ENCODE data around the gene NBPF12. TPM values are rescaled to one million over a fixed set of nuclear protein-coding genes. Genes with fewer than 3 reads are reported as not detected.
A peak's percentile ranks its signal among the peaks of the same experiment; 100 is the strongest.
"Not testable (repeated sequence)": the region's sequence is repeated elsewhere in the genome, so short reads cannot be mapped to it uniquely, and the experiment has no call there.

NBPF12 gene
- total RNA-seq, 1 experiment from 2014 or later, result 10.7 TPM

DNA sequence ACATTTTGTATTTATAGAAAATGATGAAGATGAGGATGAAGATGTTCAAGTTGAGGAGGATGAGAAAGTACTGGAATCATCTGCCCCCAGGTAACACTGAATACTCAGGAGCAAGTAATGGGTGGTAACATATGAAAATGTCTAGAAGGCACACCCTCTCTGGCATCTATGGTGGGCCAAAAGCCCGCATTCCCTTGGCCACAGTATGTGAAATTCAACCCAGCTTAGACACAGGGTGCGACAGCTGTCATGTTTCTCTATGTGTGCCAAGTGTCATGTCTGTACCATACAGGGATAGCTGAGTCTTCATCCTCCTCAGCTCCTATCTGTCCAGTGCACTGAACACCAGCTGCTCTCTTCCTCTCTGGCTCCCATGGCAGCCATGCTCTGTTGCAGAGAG, 26.2 kb downstream of the NBPF12 start:
- H3K27me3 Mint-ChIP-seq (ENCODE audit: insufficient read depth, unreplicated experiment); H3K4me1 ChIP-seq; BruUV-seq (replicated peaks); H3K4me1 Mint-ChIP-seq (ENCODE audit: low read depth, unreplicated experiment); POLR2A ChIA-PET; H3K4me3 ChIP-seq (ENCODE audit: low read depth, low read length); DNase-seq; H3K9me3 Mint-ChIP-seq (ENCODE audit: unreplicated experiment); intact Hi-C loops (cut with micrococcal nuclease; ENCODE audit: unreplicated experiment); H3K27ac Mint-ChIP-seq (ENCODE audit: unreplicated experiment); H3K4me3 Mint-ChIP-seq (ENCODE audit: unreplicated experiment); CTCF ChIA-PET; H3K27me3 ChIP-seq (replicated peaks; ENCODE audit: control insufficient read depth, insufficient read depth, low read length); H3K36me3 ChIP-seq (ENCODE audit: control insufficient read depth, insufficient read depth, low read length); H3K9me3 ChIP-seq: not testable (repeated sequence)
- H3K36me3 Mint-ChIP-seq (ENCODE audit: insufficient read depth, unreplicated experiment), result peaks cover 13% of the 10 kb centered on the region

DNA sequence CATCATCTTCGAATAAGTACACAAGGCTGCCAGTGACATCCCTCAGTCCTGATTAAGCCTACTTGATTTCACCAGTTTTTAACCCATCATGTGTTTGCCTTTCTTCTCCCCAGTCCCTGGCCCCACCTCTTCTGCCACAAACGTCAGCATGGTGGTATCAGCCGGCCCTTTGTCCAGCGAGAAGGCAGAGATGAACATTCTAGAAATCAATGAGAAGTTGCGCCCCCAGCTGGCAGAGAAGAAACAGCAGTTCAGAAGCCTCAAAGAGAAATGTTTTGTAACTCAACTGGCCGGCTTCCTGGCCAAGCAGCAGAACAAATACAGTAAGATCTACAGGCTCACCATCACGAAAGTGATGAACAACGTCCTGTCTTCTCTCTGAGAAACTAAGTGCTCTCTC, 28.2 kb downstream of the NBPF12 start:
- H3K4me1 ChIP-seq; intact Hi-C loops (cut with micrococcal nuclease; ENCODE audit: unreplicated experiment); DNase-seq; H3K27me3 ChIP-seq (replicated peaks; ENCODE audit: control insufficient read depth, insufficient read depth, low read length); H3K4me3 Mint-ChIP-seq (ENCODE audit: unreplicated experiment); BruUV-seq (replicated peaks); H3K4me3 ChIP-seq (ENCODE audit: low read depth, low read length); H3K27me3 Mint-ChIP-seq (ENCODE audit: insufficient read depth, unreplicated experiment); POLR2A ChIA-PET; CTCF ChIA-PET; H3K27ac Mint-ChIP-seq (ENCODE audit: unreplicated experiment); H3K4me1 Mint-ChIP-seq (ENCODE audit: low read depth, unreplicated experiment); H3K9me3 ChIP-seq; H3K36me3 ChIP-seq (ENCODE audit: control insufficient read depth, insufficient read depth, low read length); H3K9me3 Mint-ChIP-seq (ENCODE audit: unreplicated experiment): not testable (repeated sequence)
- H3K36me3 Mint-ChIP-seq (ENCODE audit: insufficient read depth, unreplicated experiment), result peaks cover 23% of the 10 kb centered on the region
- TF ChIP-seq, protein P1, sequence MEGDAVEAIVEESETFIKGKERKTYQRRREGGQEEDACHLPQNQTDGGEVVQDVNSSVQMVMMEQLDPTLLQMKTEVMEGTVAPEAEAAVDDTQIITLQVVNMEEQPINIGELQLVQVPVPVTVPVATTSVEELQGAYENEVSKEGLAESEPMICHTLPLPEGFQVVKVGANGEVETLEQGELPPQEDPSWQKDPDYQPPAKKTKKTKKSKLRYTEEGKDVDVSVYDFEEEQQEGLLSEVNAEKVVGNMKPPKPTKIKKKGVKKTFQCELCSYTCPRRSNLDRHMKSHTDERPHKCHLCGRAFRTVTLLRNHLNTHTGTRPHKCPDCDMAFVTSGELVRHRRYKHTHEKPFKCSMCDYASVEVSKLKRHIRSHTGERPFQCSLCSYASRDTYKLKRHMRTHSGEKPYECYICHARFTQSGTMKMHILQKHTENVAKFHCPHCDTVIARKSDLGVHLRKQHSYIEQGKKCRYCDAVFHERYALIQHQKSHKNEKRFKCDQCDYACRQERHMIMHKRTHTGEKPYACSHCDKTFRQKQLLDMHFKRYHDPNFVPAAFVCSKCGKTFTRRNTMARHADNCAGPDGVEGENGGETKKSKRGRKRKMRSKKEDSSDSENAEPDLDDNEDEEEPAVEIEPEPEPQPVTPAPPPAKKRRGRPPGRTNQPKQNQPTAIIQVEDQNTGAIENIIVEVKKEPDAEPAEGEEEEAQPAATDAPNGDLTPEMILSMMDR (IDR thresholded peaks at IDR 0.05; ENCODE audit: insufficient read depth in 1 of 2, low read depth in 1 of 2, low read length in 1 of 2, severe bottlenecking in 1 of 2, unreplicated experiment in 1 of 2), result peak in 1 of 2 experiments; percentile 33

DNA sequence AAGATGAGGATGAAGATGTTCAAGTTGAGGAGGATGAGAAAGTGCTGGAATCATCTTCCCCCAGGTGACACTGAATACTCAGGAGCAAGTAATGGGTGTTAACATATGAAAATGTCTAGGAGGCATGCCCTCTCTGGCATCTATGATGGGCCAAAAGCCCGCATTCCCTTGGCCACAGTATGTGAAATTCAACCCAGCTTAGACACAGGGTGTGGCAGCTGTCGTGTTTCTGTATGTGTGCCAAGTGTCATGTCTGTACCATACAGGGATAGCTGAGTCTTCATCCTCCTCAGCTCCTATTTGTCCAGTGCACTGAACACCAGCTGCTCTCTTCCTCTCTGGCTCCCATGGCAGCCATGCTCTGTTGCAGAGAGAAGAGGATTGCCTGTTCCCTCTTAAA, 32.5 kb downstream of the NBPF12 start:
- intact Hi-C loops (cut with micrococcal nuclease; ENCODE audit: unreplicated experiment); H3K27me3 ChIP-seq (replicated peaks; ENCODE audit: control insufficient read depth, insufficient read depth, low read length); H3K27me3 Mint-ChIP-seq (ENCODE audit: insufficient read depth, unreplicated experiment); H3K9me3 ChIP-seq; CTCF ChIA-PET; H3K4me3 ChIP-seq (ENCODE audit: low read depth, low read length); POLR2A ChIA-PET; H3K4me1 Mint-ChIP-seq (ENCODE audit: low read depth, unreplicated experiment); DNase-seq; BruUV-seq (replicated peaks); H3K9me3 Mint-ChIP-seq (ENCODE audit: unreplicated experiment); H3K36me3 ChIP-seq (ENCODE audit: control insufficient read depth, insufficient read depth, low read length); H3K27ac Mint-ChIP-seq (ENCODE audit: unreplicated experiment); H3K4me1 ChIP-seq; H3K4me3 Mint-ChIP-seq (ENCODE audit: unreplicated experiment): not testable (repeated sequence)
- H3K36me3 Mint-ChIP-seq (ENCODE audit: insufficient read depth, unreplicated experiment), result peaks cover 25% of the 10 kb centered on the region

DNA sequence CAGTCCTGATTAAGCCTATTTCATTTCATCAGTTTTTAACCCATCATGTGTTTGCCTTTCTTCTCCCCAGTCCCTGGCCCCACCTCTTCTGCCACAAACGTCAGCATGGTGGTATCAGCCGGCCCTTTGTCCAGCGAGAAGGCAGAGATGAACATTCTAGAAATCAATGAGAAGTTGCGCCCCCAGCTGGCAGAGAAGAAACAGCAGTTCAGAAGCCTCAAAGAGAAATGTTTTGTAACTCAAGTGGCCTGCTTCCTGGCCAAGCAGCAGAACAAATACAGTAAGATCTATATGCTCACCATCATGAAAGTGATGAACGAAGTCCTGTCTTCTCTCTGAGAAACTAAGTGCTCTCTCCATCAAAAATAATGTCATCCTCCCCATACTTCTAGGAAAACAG, 34.6 kb downstream of the NBPF12 start:
- H3K27ac Mint-ChIP-seq (ENCODE audit: unreplicated experiment); intact Hi-C loops (cut with micrococcal nuclease; ENCODE audit: unreplicated experiment); H3K27me3 Mint-ChIP-seq (ENCODE audit: insufficient read depth, unreplicated experiment); POLR2A ChIA-PET; H3K27me3 ChIP-seq (replicated peaks; ENCODE audit: control insufficient read depth, insufficient read depth, low read length); H3K4me1 ChIP-seq; H3K9me3 Mint-ChIP-seq (ENCODE audit: unreplicated experiment); H3K4me1 Mint-ChIP-seq (ENCODE audit: low read depth, unreplicated experiment); H3K4me3 Mint-ChIP-seq (ENCODE audit: unreplicated experiment); BruUV-seq (replicated peaks); H3K36me3 ChIP-seq (ENCODE audit: control insufficient read depth, insufficient read depth, low read length); H3K9me3 ChIP-seq; CTCF ChIA-PET; H3K4me3 ChIP-seq (ENCODE audit: low read depth, low read length); DNase-seq: not testable (repeated sequence)
- H3K36me3 Mint-ChIP-seq (ENCODE audit: insufficient read depth, unreplicated experiment), result peaks cover 25% of the 10 kb centered on the region

DNA sequence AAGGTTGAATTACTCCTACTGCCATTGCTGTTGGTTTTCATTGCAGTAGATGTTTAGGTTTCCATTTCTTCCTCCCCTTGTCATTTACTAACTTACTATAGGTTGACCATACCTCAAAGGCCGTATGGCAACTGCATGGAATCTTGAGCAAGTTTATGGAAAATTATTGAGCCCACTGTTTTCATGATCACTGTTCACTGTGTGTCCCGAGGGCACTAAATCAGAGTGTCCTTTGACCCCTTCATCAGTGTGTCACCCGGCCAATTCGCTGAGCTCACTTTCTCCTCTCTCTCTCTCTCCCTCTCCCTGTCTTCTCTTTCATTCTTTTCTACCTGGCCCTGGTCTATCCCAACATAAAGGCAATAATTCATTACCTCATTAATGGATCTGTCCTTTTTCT, 47.7 kb downstream of the NBPF12 start:
- H3K36me3 Mint-ChIP-seq (ENCODE audit: insufficient read depth, unreplicated experiment); H3K4me3 Mint-ChIP-seq (ENCODE audit: unreplicated experiment); H3K36me3 ChIP-seq (ENCODE audit: control insufficient read depth, insufficient read depth, low read length); DNase-seq; H3K4me1 ChIP-seq; H3K27me3 Mint-ChIP-seq (ENCODE audit: insufficient read depth, unreplicated experiment); H3K9me3 ChIP-seq; H3K27me3 ChIP-seq (replicated peaks; ENCODE audit: control insufficient read depth, insufficient read depth, low read length); intact Hi-C loops (cut with micrococcal nuclease; ENCODE audit: unreplicated experiment); H3K4me3 ChIP-seq (ENCODE audit: low read depth, low read length); H3K27ac Mint-ChIP-seq (ENCODE audit: unreplicated experiment); BruUV-seq (replicated peaks); H3K4me1 Mint-ChIP-seq (ENCODE audit: low read depth, unreplicated experiment); CTCF ChIA-PET; H3K9me3 Mint-ChIP-seq (ENCODE audit: unreplicated experiment); POLR2A ChIA-PET: not testable (repeated sequence)

DNA sequence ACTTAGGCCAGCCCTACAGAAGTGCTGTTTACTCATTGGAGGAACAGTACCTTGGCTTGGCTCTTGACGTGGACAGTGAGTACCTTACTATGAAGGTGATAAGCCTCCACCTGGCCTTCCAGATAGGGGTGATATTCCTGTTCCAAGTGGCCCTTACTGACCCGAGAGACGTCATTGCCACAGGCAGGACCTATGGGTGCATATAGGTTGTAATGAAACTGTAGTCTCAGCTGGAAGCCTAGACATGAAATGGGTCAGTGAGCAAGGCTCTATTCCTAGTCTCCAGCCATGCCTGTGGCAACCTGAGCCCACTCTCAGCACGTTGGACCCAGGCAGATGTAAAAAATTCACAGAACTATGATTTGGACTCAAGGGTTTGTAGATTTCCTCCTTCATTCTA, 48.3 kb downstream of the NBPF12 start:
- H3K4me1 ChIP-seq; H3K36me3 ChIP-seq (ENCODE audit: control insufficient read depth, insufficient read depth, low read length); H3K36me3 Mint-ChIP-seq (ENCODE audit: insufficient read depth, unreplicated experiment); H3K9me3 ChIP-seq; H3K4me1 Mint-ChIP-seq (ENCODE audit: low read depth, unreplicated experiment); intact Hi-C loops (cut with micrococcal nuclease; ENCODE audit: unreplicated experiment); BruUV-seq (replicated peaks); H3K9me3 Mint-ChIP-seq (ENCODE audit: unreplicated experiment); DNase-seq; H3K27me3 Mint-ChIP-seq (ENCODE audit: insufficient read depth, unreplicated experiment); H3K4me3 Mint-ChIP-seq (ENCODE audit: unreplicated experiment); H3K4me3 ChIP-seq (ENCODE audit: low read depth, low read length); CTCF ChIA-PET; H3K27ac Mint-ChIP-seq (ENCODE audit: unreplicated experiment); H3K27me3 ChIP-seq (replicated peaks; ENCODE audit: control insufficient read depth, insufficient read depth, low read length); POLR2A ChIA-PET: not testable (repeated sequence)

DNA sequence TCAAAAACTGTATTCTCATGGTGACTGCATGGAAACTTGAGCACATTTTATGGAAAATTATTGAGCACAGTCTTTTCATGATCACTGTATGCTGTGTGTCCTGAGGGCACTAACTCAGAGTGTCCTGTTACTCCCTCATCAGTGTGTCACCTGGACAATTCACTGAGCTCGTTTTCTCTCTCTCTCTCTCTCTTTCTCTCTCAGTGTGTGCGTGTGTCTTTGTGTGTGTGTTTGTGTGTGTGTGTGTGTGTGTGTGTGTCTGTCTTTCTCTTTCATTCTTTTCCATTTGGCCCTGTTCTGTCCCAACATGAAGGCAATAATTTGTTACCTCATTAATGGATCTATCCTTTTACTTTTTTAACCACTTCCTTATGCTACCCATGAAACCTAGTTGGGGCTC, 49.4 kb downstream of the NBPF12 start:
- intact Hi-C loops (cut with micrococcal nuclease; ENCODE audit: unreplicated experiment); H3K9me3 Mint-ChIP-seq (ENCODE audit: unreplicated experiment); H3K36me3 ChIP-seq (ENCODE audit: control insufficient read depth, insufficient read depth, low read length); H3K4me3 ChIP-seq (ENCODE audit: low read depth, low read length); H3K27me3 Mint-ChIP-seq (ENCODE audit: insufficient read depth, unreplicated experiment); DNase-seq; H3K27me3 ChIP-seq (replicated peaks; ENCODE audit: control insufficient read depth, insufficient read depth, low read length); BruUV-seq (replicated peaks); H3K4me3 Mint-ChIP-seq (ENCODE audit: unreplicated experiment); H3K27ac Mint-ChIP-seq (ENCODE audit: unreplicated experiment); CTCF ChIA-PET; H3K36me3 Mint-ChIP-seq (ENCODE audit: insufficient read depth, unreplicated experiment); H3K4me1 Mint-ChIP-seq (ENCODE audit: low read depth, unreplicated experiment); H3K9me3 ChIP-seq; H3K4me1 ChIP-seq; POLR2A ChIA-PET: not testable (repeated sequence)

Data from Caco-2 (cell line).